Myocyte (in vitro differentiated cells): ENCODE measurements around the gene PHC1. TPM values are rescaled to one million over a fixed set of nuclear protein-coding genes. Genes with fewer than 3 reads are reported as not detected.
"Not testable (repeated sequence)": the region's sequence is repeated elsewhere in the genome, so short reads cannot be mapped to it uniquely, and the experiment has no call there.

Source experiments
- DNase-seq: peaks from one replicate; pipeline ENCODE4 v3.0.0-alpha.2; 2012; ENCODE audit warnings: low read depth
- total RNA-seq: library from RNA; depleted of rRNA; stranded (reverse); fragments of >200 nt; gene quantifications from 2 replicates; pipeline ENCODE4 v1.2.3, GENCODE V29; 2014

The PHC1 gene
- total RNA-seq, 1 donor from 2014 or later = 12.6 TPM

- no peak for DNase-seq
Measured at GRCh38 chr12:8909752-8910151, 4.6 kb upstream of the PHC1 start.

- DNase-seq = no peak
Measured at GRCh38 chr12:8911606-8912268, 2.6 kb upstream of the PHC1 start.

- no peak for DNase-seq
Measured at GRCh38 chr12:8912914-8913313, 1.4 kb upstream of the PHC1 start.

- no peak for DNase-seq
Measured at GRCh38 chr12:8913702-8914032, 642 bp upstream of the PHC1 start.

- peak; percentile 29 for DNase-seq
Measured at GRCh38 chr12:8914716-8915526, 612 bp downstream of the PHC1 start.

- no peak for DNase-seq
Measured at GRCh38 chr12:8916154-8916553, 1.8 kb downstream of the PHC1 start.

GRCh38 chr12:8917031-8917430 lies 2.7 kb downstream of the PHC1 start:
- DNase-seq = no peak

GRCh38 chr12:8917751-8918150 lies 3.4 kb downstream of the PHC1 start:
- no peak for DNase-seq

- not testable (repeated sequence) for DNase-seq
Measured at GRCh38 chr12:8919643-8920042, 5.3 kb downstream of the PHC1 start.

GRCh38 chr12:8922544-8922943 lies 8.2 kb downstream of the PHC1 start:
- no peak for DNase-seq

- DNase-seq = not testable (repeated sequence)
Measured at GRCh38 chr12:8930655-8931323, 16.5 kb downstream of the PHC1 start.

GRCh38 chr12:8932464-8932863 lies 18.2 kb downstream of the PHC1 start:
- not testable (repeated sequence) for DNase-seq

- DNase-seq = not testable (repeated sequence)
Measured at GRCh38 chr12:8934080-8934479, 19.8 kb downstream of the PHC1 start.

GRCh38 chr12:8936735-8937134 lies 22.4 kb downstream of the PHC1 start:
- no peak for DNase-seq

- not testable (repeated sequence) for DNase-seq
Measured at GRCh38 chr12:8937842-8938442, 23.6 kb downstream of the PHC1 start.

GRCh38 chr12:8941691-8942478 lies 27.6 kb downstream of the PHC1 start:
- peak; percentile 3 for DNase-seq

- DNase-seq = no peak
Measured at GRCh38 chr12:8943565-8944186, 29.4 kb downstream of the PHC1 start.

GRCh38 chr12:8946733-8947132 lies 32.4 kb downstream of the PHC1 start:
- DNase-seq = no peak

- no peak for DNase-seq
Measured at GRCh38 chr12:8947737-8948136, 33.4 kb downstream of the PHC1 start.

- peak; percentile 38 for DNase-seq
Measured at GRCh38 chr12:8948701-8949341, 34.5 kb downstream of the PHC1 start.
